PC-9 (cell line): ENCODE measurements around the gene OR2H1.

Experiments
- EZH2 ChIP-seq: fragments of 200-600 bp; sonication (generic); IDR thresholded peaks from 2 replicates; pipeline ENCODE4 v1.8.0; 2017; ENCODE audit warnings: antibody characterized with exemption, low read depth
- TF ChIP-seq, protein P1 (sequence below): fragments of 200-600 bp; sonication (generic); conservative IDR thresholded peaks from 2 replicates; pipeline ENCODE4 v1.6.1; 2017; ENCODE audit warnings: mixed run types, antibody characterized with exemption, mild to moderate bottlenecking, moderate library complexity

DNA sequence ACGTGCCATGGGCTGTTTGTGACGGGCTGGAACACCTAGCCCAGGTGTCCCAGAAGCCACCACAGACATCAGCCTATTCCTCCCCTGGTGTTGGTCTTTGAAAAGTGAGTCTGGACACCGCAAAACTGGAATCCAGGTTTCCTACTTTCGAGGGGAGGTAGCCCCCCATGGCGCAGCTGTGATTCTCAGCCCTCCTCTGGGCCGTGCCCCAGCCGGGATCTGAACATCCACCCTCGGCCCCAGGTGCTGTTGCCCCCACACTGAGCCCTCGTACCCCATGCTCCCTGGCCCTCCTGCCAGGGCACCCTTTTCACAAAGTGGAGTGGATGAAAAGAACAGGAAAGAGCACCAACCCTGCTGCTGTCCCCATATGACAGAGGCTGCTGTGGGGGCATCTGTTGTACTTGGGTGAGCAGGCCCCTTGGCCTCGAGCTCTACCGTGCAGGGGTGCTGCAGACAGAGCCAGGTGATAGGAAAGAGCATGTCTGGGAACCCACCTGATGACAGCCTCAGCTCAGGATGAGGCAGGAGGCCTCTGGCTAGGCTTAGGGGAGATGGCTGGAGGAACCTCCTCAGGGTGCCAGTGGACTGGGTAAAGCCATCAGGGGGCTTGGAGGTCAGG, 49.6 kb downstream of the OR2H1 start:
- TF ChIP-seq, protein P1, sequence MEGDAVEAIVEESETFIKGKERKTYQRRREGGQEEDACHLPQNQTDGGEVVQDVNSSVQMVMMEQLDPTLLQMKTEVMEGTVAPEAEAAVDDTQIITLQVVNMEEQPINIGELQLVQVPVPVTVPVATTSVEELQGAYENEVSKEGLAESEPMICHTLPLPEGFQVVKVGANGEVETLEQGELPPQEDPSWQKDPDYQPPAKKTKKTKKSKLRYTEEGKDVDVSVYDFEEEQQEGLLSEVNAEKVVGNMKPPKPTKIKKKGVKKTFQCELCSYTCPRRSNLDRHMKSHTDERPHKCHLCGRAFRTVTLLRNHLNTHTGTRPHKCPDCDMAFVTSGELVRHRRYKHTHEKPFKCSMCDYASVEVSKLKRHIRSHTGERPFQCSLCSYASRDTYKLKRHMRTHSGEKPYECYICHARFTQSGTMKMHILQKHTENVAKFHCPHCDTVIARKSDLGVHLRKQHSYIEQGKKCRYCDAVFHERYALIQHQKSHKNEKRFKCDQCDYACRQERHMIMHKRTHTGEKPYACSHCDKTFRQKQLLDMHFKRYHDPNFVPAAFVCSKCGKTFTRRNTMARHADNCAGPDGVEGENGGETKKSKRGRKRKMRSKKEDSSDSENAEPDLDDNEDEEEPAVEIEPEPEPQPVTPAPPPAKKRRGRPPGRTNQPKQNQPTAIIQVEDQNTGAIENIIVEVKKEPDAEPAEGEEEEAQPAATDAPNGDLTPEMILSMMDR = no peak
- TF ChIP-seq EZH2 = no peak
